ENCODE data around the gene CNNM2.
"Not testable (repeated sequence)": the region's sequence is repeated elsewhere in the genome, so short reads cannot be mapped to it uniquely, and the experiment has no call there.

CNNM2 gene

DNA sequence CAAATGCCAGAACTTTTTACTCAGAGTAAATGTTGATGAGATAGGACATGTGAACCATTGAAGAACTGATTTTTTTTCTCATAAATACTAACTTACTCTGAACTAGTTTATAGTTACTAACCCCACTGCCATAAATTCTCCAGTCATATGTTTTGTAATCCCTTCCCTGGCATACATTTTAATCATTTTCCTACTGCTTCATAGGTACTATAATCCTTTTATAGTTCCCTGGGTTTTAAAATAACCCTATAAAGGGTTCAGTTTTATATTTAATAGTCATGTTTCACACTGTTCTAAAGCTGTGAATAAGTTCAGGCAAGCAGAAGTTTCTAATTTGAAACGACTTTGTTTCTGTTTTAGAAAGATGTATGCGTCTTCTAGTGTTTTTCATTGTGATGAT lies 28.9 kb downstream of the CNNM2 start:
- Mint-ChIP-seq H3K27me3 (no peaks in the 10 kb centered on the region), H3K4me1 (peaks cover 18% of the 10 kb centered on the region), H3K27ac (no peak overlapping the region), H3K9me3 (no peaks in the 10 kb centered on the region), H3K36me3 (peaks cover 12% of the 10 kb centered on the region), H3K4me3 (no peak overlapping the region)
- ATAC-seq: no peak

DNA sequence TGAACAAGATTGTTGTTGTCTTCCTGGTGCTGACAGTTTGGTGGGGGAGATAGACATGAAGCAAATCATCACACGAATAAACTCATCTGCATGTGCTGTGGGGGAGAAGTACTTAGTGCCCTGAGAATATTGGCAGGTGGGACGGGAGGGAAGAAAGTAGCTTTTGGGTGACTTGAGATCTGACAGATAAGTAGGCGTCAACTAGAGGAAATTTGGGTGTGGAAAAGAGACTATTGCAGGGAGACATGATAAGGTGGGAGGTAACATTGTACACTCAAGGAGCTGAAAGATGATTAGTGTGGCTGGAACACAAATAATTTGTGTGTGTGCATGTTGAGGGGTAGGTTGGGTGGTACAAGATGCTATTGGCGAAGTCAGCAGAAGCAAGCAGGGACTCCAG lies 30.1 kb downstream of the CNNM2 start:
- H3K27ac Mint-ChIP-seq: no peak overlapping the region
- no peaks in the 10 kb centered on the region for H3K27me3 Mint-ChIP-seq
- ATAC-seq: no peak
- no peak overlapping the region for H3K4me3 Mint-ChIP-seq
- peaks cover 15% of the 10 kb centered on the region for H3K4me1 Mint-ChIP-seq
- peaks cover 12% of the 10 kb centered on the region for H3K36me3 Mint-ChIP-seq
- H3K9me3 Mint-ChIP-seq: no peaks in the 10 kb centered on the region

DNA sequence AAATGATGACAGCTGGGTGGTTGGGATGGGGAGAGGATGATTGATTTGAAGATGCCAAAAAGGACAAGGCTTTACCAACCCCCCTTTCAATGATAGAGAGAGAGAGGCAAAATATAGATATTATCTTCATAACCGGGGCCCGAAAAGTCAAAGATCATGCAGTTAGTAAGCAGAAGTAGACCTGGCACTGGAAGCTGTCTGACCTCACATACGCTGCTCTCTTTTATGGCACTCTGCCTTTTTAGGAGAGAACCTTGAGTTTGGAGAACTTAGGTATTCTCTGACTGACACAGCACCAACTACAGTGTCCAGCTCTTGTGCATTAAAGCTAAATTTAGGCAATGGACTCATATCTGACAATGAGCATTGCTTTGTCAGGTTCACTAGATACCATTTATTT lies 30.7 kb downstream of the CNNM2 start:
- no peak overlapping the region for H3K4me3 Mint-ChIP-seq
- H3K27ac Mint-ChIP-seq: no peak overlapping the region
- H3K36me3 Mint-ChIP-seq: peaks cover 13% of the 10 kb centered on the region
- peaks cover 13% of the 10 kb centered on the region for H3K4me1 Mint-ChIP-seq
- H3K9me3 Mint-ChIP-seq: no peaks in the 10 kb centered on the region
- ATAC-seq: no peak
- H3K27me3 Mint-ChIP-seq: no peaks in the 10 kb centered on the region

DNA sequence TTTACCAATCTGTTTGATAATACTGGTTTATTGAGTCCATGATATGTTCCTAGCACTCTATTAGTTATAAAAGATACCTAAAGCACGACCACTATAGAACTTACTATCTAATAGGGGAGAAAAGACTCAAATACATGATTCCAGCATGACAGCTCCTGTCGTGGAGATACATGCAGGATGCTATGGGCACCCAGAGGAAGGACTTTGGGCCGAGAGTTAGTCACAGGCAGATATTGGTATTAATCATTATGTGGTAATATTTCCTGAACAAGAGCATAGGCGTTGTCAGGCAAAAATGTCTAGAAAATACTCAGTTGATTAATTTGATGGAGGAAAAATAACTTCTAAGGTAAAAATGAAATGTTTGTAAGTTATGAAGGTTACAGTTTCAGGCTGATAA lies 31.8 kb downstream of the CNNM2 start:
- ATAC-seq: no peak
- H3K36me3 Mint-ChIP-seq: peaks cover 16% of the 10 kb centered on the region
- H3K9me3 Mint-ChIP-seq: no peaks in the 10 kb centered on the region
- H3K4me1 Mint-ChIP-seq: peaks cover 6% of the 10 kb centered on the region
- H3K27ac Mint-ChIP-seq: no peak overlapping the region
- no peak overlapping the region for H3K4me3 Mint-ChIP-seq
- H3K27me3 Mint-ChIP-seq: no peaks in the 10 kb centered on the region

DNA sequence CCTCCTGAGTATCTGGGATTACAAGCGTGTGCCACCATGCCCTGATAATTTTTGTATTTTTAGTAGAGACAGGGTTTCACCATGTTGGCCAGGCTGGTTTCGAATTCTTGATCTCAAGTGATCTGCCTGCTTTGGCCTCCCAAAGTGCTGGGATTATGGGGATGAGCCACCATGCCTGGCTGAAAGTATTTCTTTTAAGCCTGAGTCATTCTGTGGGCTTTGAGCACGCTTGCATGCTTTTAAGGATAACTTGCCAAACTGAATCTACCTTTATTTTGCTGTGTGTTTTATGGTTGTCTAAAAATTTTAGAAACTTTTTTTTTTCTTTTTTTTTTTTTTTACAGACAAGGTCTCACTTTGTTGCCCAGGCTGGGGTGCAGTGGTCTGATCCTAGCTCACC lies 33.2 kb downstream of the CNNM2 start:
- H3K27ac Mint-ChIP-seq: no peak overlapping the region
- H3K36me3 Mint-ChIP-seq: peaks cover 14% of the 10 kb centered on the region
- no peaks in the 10 kb centered on the region for H3K9me3 Mint-ChIP-seq
- ATAC-seq: no peak
- H3K4me1 Mint-ChIP-seq: no peaks in the 10 kb centered on the region
- H3K27me3 Mint-ChIP-seq: no peaks in the 10 kb centered on the region
- no peak overlapping the region for H3K4me3 Mint-ChIP-seq

DNA sequence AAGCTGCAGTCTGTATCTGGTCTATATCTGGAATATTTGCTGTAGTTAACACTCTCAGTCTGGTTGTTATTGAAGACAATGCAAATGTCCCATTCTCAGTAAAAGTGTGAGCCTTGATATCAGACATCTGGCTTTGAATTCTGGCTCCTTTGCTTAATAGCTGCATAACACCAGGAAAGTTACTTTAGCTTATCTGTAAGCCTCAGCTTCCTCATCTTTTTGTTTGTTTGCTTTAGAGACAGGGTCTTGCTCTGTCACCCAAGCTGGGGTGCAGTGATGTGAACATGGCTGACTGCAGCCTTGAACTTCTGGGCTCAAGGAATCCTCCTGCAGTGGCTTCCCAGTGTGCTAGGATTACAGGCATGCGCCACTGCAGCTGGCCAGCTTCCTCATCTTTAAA lies 41.3 kb downstream of the CNNM2 start:
- no peak for ATAC-seq
- Mint-ChIP-seq H3K4me1 (no peaks in the 10 kb centered on the region), H3K27ac (no peak overlapping the region), H3K27me3 (no peaks in the 10 kb centered on the region), H3K4me3 (no peak overlapping the region), H3K9me3 (no peaks in the 10 kb centered on the region), H3K36me3 (peaks cover 7% of the 10 kb centered on the region)

DNA sequence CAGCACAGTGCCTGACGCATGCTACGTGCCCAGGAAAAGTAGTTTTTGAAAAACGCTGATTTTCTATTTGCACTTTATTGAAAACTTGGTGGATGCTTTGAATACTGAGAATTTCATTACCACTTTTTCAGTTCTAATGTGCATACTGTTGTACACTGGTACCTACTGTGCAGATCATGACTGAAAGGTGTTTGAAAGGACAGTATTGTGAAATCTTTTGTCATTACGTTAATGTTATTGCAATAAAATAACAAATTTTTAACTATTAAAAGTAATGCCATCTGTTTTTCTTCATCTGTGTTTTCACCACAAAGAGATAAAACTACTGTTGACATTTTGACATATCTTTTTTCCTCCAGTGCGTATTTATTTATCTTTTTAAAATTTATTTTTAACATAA lies 42.1 kb downstream of the CNNM2 start:
- Mint-ChIP-seq H3K27ac (no peak overlapping the region), H3K9me3 (no peaks in the 10 kb centered on the region), H3K36me3 (peaks cover 6% of the 10 kb centered on the region), H3K4me1 (no peaks in the 10 kb centered on the region), H3K27me3 (no peaks in the 10 kb centered on the region), H3K4me3 (no peak overlapping the region)
- ATAC-seq: no peak

DNA sequence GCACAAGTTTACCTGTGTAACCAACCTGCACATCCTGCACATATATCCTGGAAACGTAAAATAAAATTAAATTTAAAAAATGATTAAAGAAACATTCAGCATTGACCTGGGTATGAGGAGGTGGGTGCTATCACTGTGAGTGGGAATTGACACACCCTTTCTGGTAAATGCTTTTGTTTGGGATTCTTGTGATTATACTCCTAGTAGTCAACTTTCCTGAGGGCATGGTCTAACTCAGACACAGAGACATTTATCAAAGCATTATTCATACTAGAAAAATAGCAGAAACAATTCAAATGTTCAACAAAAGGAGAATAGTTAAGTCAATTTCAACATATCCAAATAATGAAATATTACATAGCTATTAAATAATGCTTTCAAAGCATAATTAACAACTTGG lies 44.2 kb downstream of the CNNM2 start:
- peaks cover 10% of the 10 kb centered on the region for H3K36me3 Mint-ChIP-seq
- no peak for ATAC-seq
- no peaks in the 10 kb centered on the region for H3K27me3 Mint-ChIP-seq
- H3K9me3 Mint-ChIP-seq: no peaks in the 10 kb centered on the region
- no peak overlapping the region for H3K4me3 Mint-ChIP-seq
- no peaks in the 10 kb centered on the region for H3K4me1 Mint-ChIP-seq
- no peak overlapping the region for H3K27ac Mint-ChIP-seq

DNA sequence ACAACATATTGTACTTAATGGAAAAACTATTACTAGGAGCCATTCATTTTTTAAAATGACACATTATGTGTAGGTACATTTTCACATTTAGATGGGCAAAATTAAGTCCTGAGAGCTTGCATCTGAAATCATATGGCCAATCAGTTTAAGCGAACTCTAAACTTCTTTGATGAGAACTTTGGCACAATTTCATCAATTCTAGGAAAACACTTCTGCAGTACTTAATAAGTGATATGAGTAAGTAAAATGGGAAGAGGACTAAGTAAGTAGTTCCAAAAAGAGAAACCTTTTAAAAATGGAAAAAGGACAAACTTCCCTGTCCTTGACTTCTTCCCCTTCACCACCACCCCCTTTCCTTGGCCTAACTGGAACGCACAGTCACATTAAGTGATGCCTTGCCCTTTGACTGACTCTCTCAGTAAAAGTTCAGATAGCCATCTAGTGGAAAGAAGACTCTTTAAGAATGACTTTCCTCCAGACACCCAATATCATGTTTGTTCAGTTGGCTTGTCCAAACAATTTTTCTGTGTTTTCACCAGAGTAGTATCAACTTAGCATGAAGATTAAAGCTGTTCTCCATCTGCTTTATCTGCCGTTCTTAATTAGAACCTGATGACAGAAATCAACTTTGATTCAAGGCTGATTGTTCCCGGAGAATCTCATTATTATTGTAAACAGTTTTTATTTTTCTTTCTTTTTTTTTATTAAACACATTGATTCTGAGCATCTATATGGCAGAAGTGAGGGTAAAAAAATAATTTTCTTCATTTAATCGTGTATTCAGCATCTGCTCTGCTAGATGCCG lies 45.1 kb downstream of the CNNM2 start:
- no peaks in the 10 kb centered on the region for H3K9me3 Mint-ChIP-seq
- no peaks in the 10 kb centered on the region for H3K4me1 Mint-ChIP-seq
- H3K27ac Mint-ChIP-seq: no peak overlapping the region
- H3K27me3 Mint-ChIP-seq: no peaks in the 10 kb centered on the region
- no peak overlapping the region for H3K4me3 Mint-ChIP-seq
- peaks cover 10% of the 10 kb centered on the region for H3K36me3 Mint-ChIP-seq
- no peak for ATAC-seq

DNA sequence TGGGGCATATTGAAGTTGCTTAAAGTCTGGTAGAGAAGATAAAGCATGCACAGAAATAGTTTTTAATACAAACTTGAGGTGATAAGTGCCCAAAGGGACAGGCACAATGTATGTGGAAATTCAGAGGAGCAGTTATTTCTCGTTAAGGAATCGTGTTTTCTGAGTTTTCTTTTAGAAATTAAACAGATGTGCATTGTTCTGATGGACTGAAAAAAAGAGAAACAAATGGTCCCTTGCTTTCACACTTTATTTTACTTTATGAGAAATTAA lies 45.6 kb downstream of the CNNM2 start:
- Mint-ChIP-seq H3K36me3 (peaks cover 10% of the 10 kb centered on the region), H3K27ac (no peak overlapping the region), H3K27me3 (no peaks in the 10 kb centered on the region), H3K4me3 (no peak overlapping the region), H3K4me1 (no peaks in the 10 kb centered on the region), H3K9me3 (no peaks in the 10 kb centered on the region)
- ATAC-seq: no peak

DNA sequence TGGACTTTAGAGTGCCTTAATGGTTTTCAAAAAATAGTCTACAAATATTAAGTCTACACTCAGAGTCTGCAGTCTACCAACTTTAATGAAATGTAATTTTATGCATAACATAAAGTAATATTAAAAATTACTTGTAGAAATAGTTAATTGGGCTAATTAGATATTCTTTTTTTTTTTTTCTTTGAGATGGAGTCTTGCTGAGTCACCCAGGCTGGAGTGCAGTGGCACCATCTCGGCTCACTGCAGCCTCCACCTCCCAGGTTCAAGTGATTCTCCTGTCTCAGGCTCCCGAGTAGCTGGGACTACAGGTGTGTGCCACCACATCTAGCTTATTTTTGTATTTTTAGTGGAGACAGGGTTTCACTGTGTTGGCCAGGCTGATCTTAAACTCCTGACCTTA lies 46.0 kb downstream of the CNNM2 start:
- H3K4me3 Mint-ChIP-seq, H3K27ac Mint-ChIP-seq, H3K27me3 Mint-ChIP-seq, H3K4me1 Mint-ChIP-seq, H3K9me3 Mint-ChIP-seq, H3K36me3 Mint-ChIP-seq, ATAC-seq: not testable (repeated sequence)

DNA sequence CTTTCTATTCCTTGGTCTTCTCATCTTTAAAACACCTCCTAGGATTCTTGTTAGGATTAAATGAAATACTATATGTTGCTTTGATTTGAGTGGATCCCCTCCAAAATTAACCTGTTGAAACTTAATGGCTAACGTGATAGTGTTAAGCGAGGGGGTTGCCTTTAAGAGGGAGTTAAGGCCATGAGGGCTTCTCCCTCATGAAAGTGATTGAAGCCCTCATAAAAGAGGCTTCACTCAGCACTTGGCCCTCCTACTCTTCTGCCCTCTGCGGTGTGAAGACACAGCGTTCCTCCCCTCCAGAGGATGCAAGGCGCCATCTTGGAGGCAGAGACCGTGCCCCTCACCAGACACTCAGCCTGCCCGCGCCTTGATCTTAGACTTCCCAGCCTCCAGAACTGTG lies 46.6 kb downstream of the CNNM2 start:
- Mint-ChIP-seq H3K9me3 (no peaks in the 10 kb centered on the region), H3K36me3 (peaks cover 10% of the 10 kb centered on the region), H3K27ac (no peak overlapping the region), H3K4me3 (no peak overlapping the region), H3K4me1 (no peaks in the 10 kb centered on the region), H3K27me3 (no peaks in the 10 kb centered on the region)
- ATAC-seq: no peak

DNA sequence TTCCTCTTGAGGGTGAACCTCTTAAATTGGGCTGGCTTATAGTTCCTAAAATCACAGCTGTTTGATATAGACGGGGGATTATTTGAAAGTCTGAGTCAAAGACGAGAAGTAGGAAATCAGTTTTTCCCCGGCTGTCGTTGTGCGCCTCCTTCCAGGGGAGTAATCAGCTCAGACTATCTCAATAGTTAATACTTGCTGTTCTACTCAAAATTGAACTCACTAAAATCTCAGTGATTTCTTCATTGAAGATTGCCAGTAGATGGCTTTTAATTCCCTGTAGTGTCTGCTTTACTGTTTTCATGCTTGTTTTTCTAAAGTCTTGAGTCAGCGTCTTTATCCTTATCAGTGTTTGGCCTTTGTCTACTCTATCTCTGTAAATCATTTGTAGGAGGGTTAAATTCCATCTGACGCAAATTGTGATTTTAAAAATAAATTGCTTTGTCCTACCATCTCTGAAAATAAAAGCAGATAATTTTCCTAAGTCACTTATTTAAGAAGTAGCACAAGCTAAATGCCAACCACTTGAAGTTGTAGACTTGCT lies 47.3 kb downstream of the CNNM2 start:
- H3K36me3 Mint-ChIP-seq: peaks cover 10% of the 10 kb centered on the region
- no peak overlapping the region for H3K27ac Mint-ChIP-seq
- H3K9me3 Mint-ChIP-seq: no peaks in the 10 kb centered on the region
- H3K4me3 Mint-ChIP-seq: no peak overlapping the region
- ATAC-seq: no peak
- no peaks in the 10 kb centered on the region for H3K4me1 Mint-ChIP-seq
- H3K27me3 Mint-ChIP-seq: no peaks in the 10 kb centered on the region

DNA sequence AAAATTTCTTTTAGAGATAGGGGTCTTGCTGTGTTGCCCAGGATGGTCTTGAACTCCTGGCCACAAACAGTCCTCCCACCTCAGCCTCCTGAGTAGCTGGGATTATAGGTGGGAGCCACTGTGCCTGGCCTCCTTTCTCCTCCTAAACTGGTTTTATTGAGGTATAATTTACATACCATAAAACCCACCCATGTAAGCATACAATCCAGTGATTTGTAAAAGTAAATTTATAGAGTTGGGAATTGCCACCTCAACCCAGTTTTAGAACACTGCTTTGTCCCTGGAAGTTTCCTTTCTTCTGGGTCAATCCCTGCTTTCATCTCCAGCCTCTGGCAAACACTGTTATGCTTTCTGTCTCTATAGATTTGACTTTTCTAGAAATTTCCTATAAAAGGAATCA lies 49.0 kb downstream of the CNNM2 start:
- H3K27ac Mint-ChIP-seq: no peak overlapping the region
- ATAC-seq: no peak
- H3K27me3 Mint-ChIP-seq: no peaks in the 10 kb centered on the region
- peaks cover 4% of the 10 kb centered on the region for H3K4me1 Mint-ChIP-seq
- H3K36me3 Mint-ChIP-seq: peaks cover 10% of the 10 kb centered on the region
- no peak overlapping the region for H3K4me3 Mint-ChIP-seq
- H3K9me3 Mint-ChIP-seq: no peaks in the 10 kb centered on the region

DNA sequence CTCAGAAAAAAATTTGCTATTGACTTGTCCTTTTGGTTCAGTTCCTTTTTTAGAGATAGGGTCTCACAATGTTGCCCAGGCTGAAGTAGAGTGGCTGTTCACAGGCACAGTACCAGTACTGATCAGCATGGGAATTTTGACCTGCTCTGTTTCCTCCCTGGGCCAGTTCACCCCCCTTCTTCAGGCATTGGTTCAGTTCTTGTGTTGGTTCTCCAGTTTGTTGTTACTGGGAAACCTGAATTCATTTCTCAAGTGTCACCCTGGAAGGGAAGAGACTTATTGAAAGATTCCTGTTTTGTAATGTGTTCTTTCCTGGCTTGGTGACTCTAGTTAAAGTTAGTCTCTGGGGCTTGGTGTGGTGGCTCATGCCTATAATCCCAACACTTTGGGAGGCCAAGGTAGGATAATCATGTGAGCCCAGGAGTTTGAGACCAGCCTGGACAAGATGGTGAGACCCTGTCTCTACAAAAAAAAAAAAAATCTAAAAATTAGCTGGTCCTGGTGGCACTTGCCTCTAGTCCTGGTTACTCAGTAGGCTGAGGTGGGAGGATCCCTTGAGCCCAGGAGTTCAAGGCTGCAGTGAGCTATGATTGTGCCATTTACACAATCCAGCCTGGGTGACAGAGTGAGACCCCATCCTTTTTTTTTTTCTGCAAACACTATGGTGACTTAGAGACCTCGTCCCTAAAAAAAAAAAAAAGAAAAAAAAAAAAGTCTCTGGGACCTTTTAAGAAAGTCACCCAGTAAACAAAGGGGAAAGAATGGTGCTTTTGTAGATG lies 52.7 kb downstream of the CNNM2 start:
- no peak overlapping the region for H3K27ac Mint-ChIP-seq

More for the DNA sequence above, 52.7 kb downstream of the CNNM2 start:
- H3K27me3 Mint-ChIP-seq: no peaks in the 10 kb centered on the region
- peaks cover 23% of the 10 kb centered on the region for H3K4me1 Mint-ChIP-seq
- H3K36me3 Mint-ChIP-seq: peaks cover 8% of the 10 kb centered on the region
- no peak for ATAC-seq
- no peaks in the 10 kb centered on the region for H3K9me3 Mint-ChIP-seq
- H3K4me3 Mint-ChIP-seq: no peak overlapping the region

All from stimulated activated memory B cell treated with anti-CD40 and anti-IgM and Interleukin-4, amounts not matched to agents 10 μg/mL and 1 μg/mL and 100 μg/mL, for 72 hours (primary cell).